ENCODE data around the gene TFCP2.

GRCh38 chr12:51177897-51178296 lies 5.0 kb upstream of the TFCP2 start:
- TF ChIP-seq CTCF (IDR thresholded peaks at IDR 0.05; ENCODE audit: low read length) (no peak), EZH2phosphoT487 (IDR thresholded peaks at IDR 0.05; ENCODE audit: low read length) (no peak), EZH2 (optimal IDR thresholded peaks at IDR 0.05; ENCODE audit: low read depth, low read length) (no peak)

All from MM.1S (cell line).